Posterior vena cava (tissue), 2 donors: ENCODE data around the gene MYL4. TPM values are rescaled to one million over a fixed set of nuclear protein-coding genes. Genes with fewer than 3 reads are reported as not detected.
"Not testable (repeated sequence)": the region's sequence is repeated elsewhere in the genome, so short reads cannot be mapped to it uniquely, and the experiment has no call there.

ENCODE experiments used
- DNase-seq: peaks from one replicate; pipeline ENCODE4 v3.0.0-alpha.2; 2020; ENCODE audit warnings: low spot score
- intact Hi-C, 2 donors: fragments of 100-400 bp; cut with DNase I; formaldehyde crosslinking; loops; one replicate each; pipeline versions ENCODE4 v1.14.1 to v1.14.2; 2022 to 2023
- long read RNA-seq, 2 donors: library from polyadenylated mRNA; unstranded; transcript quantifications; one replicate each; pipeline ENCODE4 v2.0.0, GENCODE V29; 2020 to 2021
- total RNA-seq, 2 donors: library from RNA; stranded (reverse); fragmentation: NEBNext Ultra II Directional; extraction: Animal tissue kit (Norgen Biotek cat#: 25700); gene quantifications; one replicate each; pipeline ENCODE4 v1.2.1, GENCODE V29; 2021
- donor health status: DM: yes; HTN: yes; CAD: no.
- donor health status: DM: yes; HTN: yes; CAD: no.

Gene MYL4
- total RNA-seq, result 1 to 10 TPM; 2.0 to 2.8 TPM
- long read RNA-seq, donor 1, partial matches to known transcripts, result 0 of 2 reads
- long read RNA-seq, donor 1, other reads (novel, unspliced or antisense), result 0 of 2 reads
- long read RNA-seq, donor 2, partial matches to known transcripts, result 0 of 1 reads
- long read RNA-seq, donor 2, other reads (novel, unspliced or antisense), result 0 of 1 reads

- intact Hi-C loops, result no loop called here
- no peak for DNase-seq
Measured at GRCh38 chr17:47208744-47209488, at the start of gene MYL4. Gene MYL4, plus strand, starts transcription at chr17:47209348. Its CDS starts 75 bp downstream, at chr17:47209423.

GRCh38 chr17:47162013-47162622 lies 47.0 kb upstream of the MYL4 start:
- intact Hi-C loops, result no loop called here
- DNase-seq, result no peak

GRCh38 chr17:47164263-47164662 lies 44.9 kb upstream of the MYL4 start:
- DNase-seq, result no peak
- intact Hi-C loops, result no loop called here

GRCh38 chr17:47165137-47165536 lies 44.0 kb upstream of the MYL4 start:
- no peak for DNase-seq
- intact Hi-C loops, result no loop called here

- intact Hi-C loops, DNase-seq: not testable (repeated sequence)
Measured at GRCh38 chr17:47166854-47167253, 42.3 kb upstream of the MYL4 start.

- intact Hi-C loops, result not testable (repeated sequence)
Measured at GRCh38 chr17:47168896-47169295, 40.3 kb upstream of the MYL4 start.

GRCh38 chr17:47170710-47171109 lies 38.4 kb upstream of the MYL4 start:
- intact Hi-C loops, result no loop called here
- no peak for DNase-seq

More at GRCh38 chr17:47168896-47169295, 40.3 kb upstream of the MYL4 start:
- not testable (repeated sequence) for DNase-seq

GRCh38 chr17:47172696-47173565 lies 36.2 kb upstream of the MYL4 start:
- no peak for DNase-seq
- intact Hi-C loops, result no loop called here

- intact Hi-C loops, result loop anchor here in 1 of 2 donors (5.0 kb wide), 1 partner anchor 282 kb away; no protein-coding TSS in a partner anchor
Measured at GRCh38 chr17:47174823-47175222, 34.3 kb upstream of the MYL4 start.

GRCh38 chr17:47176389-47176826 lies 32.7 kb upstream of the MYL4 start:
- intact Hi-C loops, result loop anchor here in 1 of 2 donors (5.0 kb wide), 1 partner anchor 281 kb away; no protein-coding TSS in a partner anchor
- DNase-seq, result no peak

More at GRCh38 chr17:47174823-47175222, 34.3 kb upstream of the MYL4 start:
- not testable (repeated sequence) for DNase-seq

GRCh38 chr17:47177261-47177660 lies 31.9 kb upstream of the MYL4 start:
- intact Hi-C loops, result loop anchor here in 1 of 2 donors (5.0 kb wide), 1 partner anchor 280 kb away; no protein-coding TSS in a partner anchor

GRCh38 chr17:47179141-47179540 lies 30.0 kb upstream of the MYL4 start:
- DNase-seq, result no peak
- intact Hi-C loops, result loop anchor here in 1 of 2 donors (5.0 kb wide), 1 partner anchor 278 kb away; no protein-coding TSS in a partner anchor

More at GRCh38 chr17:47177261-47177660, 31.9 kb upstream of the MYL4 start:
- DNase-seq, result no peak

GRCh38 chr17:47180337-47180736 lies 28.8 kb upstream of the MYL4 start:
- DNase-seq, result no peak
- intact Hi-C loops, result no loop called here

- DNase-seq, intact Hi-C loops: not testable (repeated sequence)
Measured at GRCh38 chr17:47180988-47181387, 28.2 kb upstream of the MYL4 start.

GRCh38 chr17:47184681-47185080 lies 24.5 kb upstream of the MYL4 start:
- intact Hi-C loops, result loop anchor here in 1 of 2 donors (5.0 kb wide), 1 partner anchor 43 kb away; no protein-coding TSS in a partner anchor
- no peak for DNase-seq

GRCh38 chr17:47188271-47188875 lies 20.8 kb upstream of the MYL4 start:
- intact Hi-C loops, result loop anchor here in 1 of 2 donors (5.0 kb wide), 1 partner anchor 39 kb away; no protein-coding TSS in a partner anchor
- DNase-seq, result no peak

GRCh38 chr17:47188876-47189731 lies 20.0 kb upstream of the MYL4 start, which contains the start of gene CDC27:
Gene CDC27, minus strand, starts transcription at chr17:47189295. Its CDS starts 123 bp downstream, at chr17:47189172.
- intact Hi-C loops, result loop anchor here in 1 of 2 donors (5.0 kb wide), 1 partner anchor 38 kb away; no protein-coding TSS in a partner anchor
- peak; percentile 99 for DNase-seq
